Breast epithelium (tissue), 3 donors: ENCODE data around the gene ZNF239.

Experiments
- CTCF ChIP-seq, 3 donors: fragments of 450-650 bp; IDR thresholded peaks; one replicate each; pipeline ENCODE4 v1.5.1; 2016 to 2017; ENCODE audit warnings: antibody characterized with exemption in 3 of 3, mild to moderate bottlenecking in 3 of 3, moderate library complexity in 3 of 3
- POLR2A ChIP-seq: fragments of 450-650 bp; IDR thresholded peaks from one replicate; pipeline ENCODE4 v1.6.1; 2016; ENCODE audit warnings: antibody characterized with exemption, mild to moderate bottlenecking, moderate library complexity
- POLR2AphosphoS5 ChIP-seq, 3 donors: sonication (generic); formaldehyde crosslinking; IDR thresholded peaks; one replicate each; pipeline ENCODE4 v1.6.1; 2017; ENCODE audit warnings: antibody characterized with exemption in 3 of 3

- TF ChIP-seq CTCF (IDR thresholded peaks at IDR 0.05), result no peak
- TF ChIP-seq POLR2A, result no peak
- TF ChIP-seq POLR2AphosphoS5 (IDR thresholded peaks at IDR 0.05), result no peak
Observed at GRCh38 chr10:43585046-43585445, 10.6 kb upstream of the ZNF239 start.
